Peyer's patch (tissue), 4 donors: ENCODE results near the gene CCDC69. TPM values are rescaled to one million over a fixed set of nuclear protein-coding genes. Genes with fewer than 3 reads are reported as not detected.
"Not testable (repeated sequence)": the region's sequence is repeated elsewhere in the genome, so short reads cannot be mapped to it uniquely, and the experiment has no call there.

Experiments used
- DNase-seq, 3 donors: peaks; one replicate each; pipeline ENCODE4 v3.0.0-alpha.2; 2017 to 2019
- H3K27ac ChIP-seq, 4 donors: fragments of 200-600 bp; sonication (generic); one replicate each; pipeline ENCODE4 v1.5.1; 2016 to 2019
- H3K27me3 ChIP-seq, 2 donors: fragments of 200-600 bp; sonication (generic); one replicate each; pipeline ENCODE4 v1.5.1; 2019
- H3K36me3 ChIP-seq, 3 donors: fragments of 200-600 bp; sonication (generic); one replicate each; pipeline ENCODE4 v1.5.1; 2016 to 2019
- H3K4me1 ChIP-seq, 4 donors: fragments of 200-600 bp; sonication (generic); one replicate each; pipeline ENCODE4 v1.5.1; 2016 to 2019
- H3K4me3 ChIP-seq, 4 donors: fragments of 200-600 bp; sonication (generic); 1 replicate in 3 of 4; 2 replicates in 1 of 4; pipeline ENCODE4 v1.5.1; 2016 to 2019; ENCODE audit warnings: mild to moderate bottlenecking in 1 of 4
- H3K9me3 ChIP-seq, 4 donors: fragments of 200-600 bp; sonication (generic); one replicate each; pipeline ENCODE4 v1.5.1; 2016 to 2019; ENCODE audit warnings: mild to moderate bottlenecking in 1 of 4
- CTCF ChIP-seq, 6 experiments: fragments of 450-650 bp in 4 of 6; fragments of 200-600 bp in 2 of 6; sonication (generic) in 1 of 6; IDR thresholded peaks; one replicate each; pipeline ENCODE4 v1.5.1; 2017 to 2019; ENCODE audit warnings: antibody characterized with exemption in 6 of 6, mild to moderate bottlenecking in 3 of 6, moderate library complexity in 1 of 6
- POLR2A ChIP-seq, 2 donors: fragments of 450-650 bp; IDR thresholded peaks; one replicate each; pipeline ENCODE4 v1.5.1; 2017; ENCODE audit warnings: antibody characterized with exemption in 2 of 2, mild to moderate bottlenecking in 2 of 2, moderate library complexity in 2 of 2
- total RNA-seq, 4 donors: library from RNA; depleted of rRNA; stranded (reverse); fragments of >200 nt; gene quantifications; one replicate each; pipeline ENCODE4 v1.1.0, GENCODE V29; 2016

CCDC69 gene
- total RNA-seq, 4 donors from 2014 or later, result 15.8 to 86.6 (median 33.3) TPM

GRCh38 chr5:151204051-151204450, 19.8 kb downstream of the CCDC69 start:
- H3K27me3 ChIP-seq, result no peaks in the 10 kb centered on the region
- H3K36me3 ChIP-seq, result peaks cover 0 to 18% (median 0%) of the 10 kb centered on the region in 3 donors
- peaks cover 0 to 8% (median 4%) of the 10 kb centered on the region in 4 donors for H3K4me1 ChIP-seq
- H3K9me3 ChIP-seq, result no peaks in the 10 kb centered on the region
- H3K27ac ChIP-seq, result no peak overlapping the region
- no peak overlapping the region for H3K4me3 ChIP-seq
- DNase-seq, result peak in 1 of 3 donors; percentile 11
- TF ChIP-seq POLR2A (IDR thresholded peaks at IDR 0.05), result no peak
- TF ChIP-seq CTCF (IDR thresholded peaks at IDR 0.05), result no peak

- peaks cover 0 to 5% (median 2%) of the 10 kb centered on the region in 4 donors for H3K4me1 ChIP-seq
- no peaks in the 10 kb centered on the region for H3K9me3 ChIP-seq
- peaks cover 0 to 26% (median 0%) of the 10 kb centered on the region in 3 donors for H3K36me3 ChIP-seq
- peak in 1 of 3 donors; percentile 24 for DNase-seq
- no peaks in the 10 kb centered on the region for H3K27me3 ChIP-seq
- peak overlapping the region in 1 of 4 donors; percentile 52 for H3K27ac ChIP-seq
- TF ChIP-seq POLR2A (IDR thresholded peaks at IDR 0.05) (no peak), CTCF (IDR thresholded peaks at IDR 0.05) (no peak)
- H3K4me3 ChIP-seq, result no peak overlapping the region
Measured at GRCh38 chr5:151202381-151203139, 21.3 kb downstream of the CCDC69 start.

- no peak for TF ChIP-seq POLR2A (IDR thresholded peaks at IDR 0.05)
- no peak for TF ChIP-seq CTCF (IDR thresholded peaks at IDR 0.05)
- Histone ChIP-seq H3K36me3 (peaks cover 0 to 29% (median 0%) of the 10 kb centered on the region in 3 donors), H3K4me3 (no peak overlapping the region), H3K4me1 (peaks cover 0 to 5% (median 2%) of the 10 kb centered on the region in 4 donors), H3K9me3 (no peaks in the 10 kb centered on the region), H3K27ac (no peak overlapping the region), H3K27me3 (no peaks in the 10 kb centered on the region)
- DNase-seq, result peak in 1 of 3 donors; percentile 8
Measured at GRCh38 chr5:151200913-151201595, 22.8 kb downstream of the CCDC69 start.

- Histone ChIP-seq H3K4me1 (peaks cover 0 to 5% (median 2%) of the 10 kb centered on the region in 4 donors), H3K27ac (no peak overlapping the region), H3K36me3 (peaks cover 0 to 29% (median 0%) of the 10 kb centered on the region in 3 donors), H3K4me3 (no peak overlapping the region), H3K27me3 (no peaks in the 10 kb centered on the region), H3K9me3 (no peaks in the 10 kb centered on the region)
- TF ChIP-seq CTCF (IDR thresholded peaks at IDR 0.05) (no peak), POLR2A (IDR thresholded peaks at IDR 0.05) (no peak)
- DNase-seq, result peak in 1 of 3 donors; percentile 14
Measured at GRCh38 chr5:151199581-151200185, 24.2 kb downstream of the CCDC69 start.

- H3K27ac ChIP-seq, result no peak overlapping the region
- H3K27me3 ChIP-seq, result no peaks in the 10 kb centered on the region
- DNase-seq, result peak in 1 of 3 donors; percentile 13
- H3K36me3 ChIP-seq, result peaks cover 0 to 29% (median 0%) of the 10 kb centered on the region in 3 donors
- peaks cover 0 to 5% (median 2%) of the 10 kb centered on the region in 4 donors for H3K4me1 ChIP-seq
- no peak overlapping the region for H3K4me3 ChIP-seq
- TF ChIP-seq POLR2A (IDR thresholded peaks at IDR 0.05), result no peak
- no peak for TF ChIP-seq CTCF (IDR thresholded peaks at IDR 0.05)
- H3K9me3 ChIP-seq, result no peaks in the 10 kb centered on the region
Measured at GRCh38 chr5:151198861-151199260, 25.0 kb downstream of the CCDC69 start.

GRCh38 chr5:151197291-151197600, 26.6 kb downstream of the CCDC69 start:
- DNase-seq, result peak in 1 of 3 donors; percentile 14
- not testable (repeated sequence) for H3K9me3 ChIP-seq, H3K4me1 ChIP-seq, H3K4me3 ChIP-seq, H3K27me3 ChIP-seq
- H3K27ac ChIP-seq, result peak overlapping the region in 1 of 4 donors; percentile 62
- H3K36me3 ChIP-seq, result peaks cover 0 to 29% (median 0%) of the 10 kb centered on the region in 3 donors
